Measurements from ENCODE around the gene RWDD1. TPM values are rescaled to one million over a fixed set of nuclear protein-coding genes. Genes with fewer than 3 reads are reported as not detected.

RWDD1 gene
- total RNA-seq, 2 experiments from 2014 or later, result 33.4 to 38.2 TPM

- no peaks in the 10 kb centered on the region for H3K4me1 ChIP-seq (ENCODE audit: insufficient read depth, low read length, poor library complexity, severe bottlenecking)
- no peak overlapping the region for H3K4me2 ChIP-seq (ENCODE audit: low read length)
- intact Hi-C loops (cut with micrococcal nuclease; ENCODE audit: unreplicated experiment), result loop anchor here (1.0 to 2.0 kb wide), 3 partner anchors 25 to 343 kb away; no protein-coding TSS in a partner anchor
- H2AFZ ChIP-seq (ENCODE audit: low read length), result no peak overlapping the region
- no peaks in the 10 kb centered on the region for H4K20me1 ChIP-seq (ENCODE audit: insufficient read depth, low read length)
- peak; percentile 67 for DNase-seq (ENCODE audit: low spot score)
- H3K27ac ChIP-seq (ENCODE audit: low read depth, low read length, poor library complexity, severe bottlenecking), result no peak overlapping the region
- H3K9me3 ChIP-seq (ENCODE audit: low read length), result no peaks in the 10 kb centered on the region
- no peak overlapping the region for H3K4me3 ChIP-seq (ENCODE audit: low read depth, low read length, poor library complexity, severe bottlenecking)
- no peaks in the 10 kb centered on the region for H3K79me2 ChIP-seq (ENCODE audit: insufficient read depth, low read depth, low read length)
- H3K9me2 ChIP-seq (ENCODE audit: insufficient read depth, low read length), result no peaks in the 10 kb centered on the region
- H3K36me3 ChIP-seq (ENCODE audit: insufficient read depth, low read length), result no peaks in the 10 kb centered on the region
- ChIA-PET POLR2A (interaction anchor here (1.4 to 1.7 kb wide), 5 partner anchors 9 to 38 kb away, joined by 3 to 10 read pairs (median 6); partner anchors contain the start of gene RWDD1), CTCF (ENCODE audit: unreplicated experiment) (interaction anchor here (1.2 to 1.5 kb wide), 2 partner anchors 10 to 292 kb away, joined by 6 to 8 read pairs; partner anchors contain the start of gene RWDD1)
- BruUV-seq (replicated peaks), result no TSS peak
- TF ChIP-seq EZH2phosphoT487 (IDR thresholded peaks at IDR 0.05; ENCODE audit: borderline replicate concordance, low read depth, low read length), result no peak
- peak; percentile 99 for TF ChIP-seq CTCF (conservative IDR thresholded peaks at IDR 0.05; ENCODE audit: low read length)
Observed at GRCh38 chr6:116561377-116562018, 9.8 kb upstream of the RWDD1 start.

- TF ChIP-seq EZH2phosphoT487 (IDR thresholded peaks at IDR 0.05; ENCODE audit: borderline replicate concordance, low read depth, low read length), result no peak
- no peak for TF ChIP-seq CTCF (conservative IDR thresholded peaks at IDR 0.05; ENCODE audit: low read length)
- no peak overlapping the region for H3K4me3 ChIP-seq (ENCODE audit: low read depth, low read length, poor library complexity, severe bottlenecking)
- no peaks in the 10 kb centered on the region for H4K20me1 ChIP-seq (ENCODE audit: insufficient read depth, low read length)
- no peak overlapping the region for H2AFZ ChIP-seq (ENCODE audit: low read length)
- H3K4me1 ChIP-seq (ENCODE audit: insufficient read depth, low read length, poor library complexity, severe bottlenecking), result no peaks in the 10 kb centered on the region
- no peaks in the 10 kb centered on the region for H3K36me3 ChIP-seq (ENCODE audit: insufficient read depth, low read length)
- intact Hi-C loops (cut with micrococcal nuclease; ENCODE audit: unreplicated experiment), result no loop called here
- H3K79me2 ChIP-seq (ENCODE audit: insufficient read depth, low read depth, low read length), result no peaks in the 10 kb centered on the region
- CTCF ChIA-PET (ENCODE audit: unreplicated experiment), result no interaction called here
- H3K9me3 ChIP-seq (ENCODE audit: low read length), result no peaks in the 10 kb centered on the region
- H3K27ac ChIP-seq (ENCODE audit: low read depth, low read length, poor library complexity, severe bottlenecking), result no peak overlapping the region
- DNase-seq (ENCODE audit: low spot score), result no peak
- no peaks in the 10 kb centered on the region for H3K9me2 ChIP-seq (ENCODE audit: insufficient read depth, low read length)
- POLR2A ChIA-PET, result interaction anchor here (1.5 to 1.7 kb wide), 2 partner anchors 9 to 10 kb away, joined by 5 to 6 read pairs; partner anchors contain the start of gene RWDD1
- no peak overlapping the region for H3K4me2 ChIP-seq (ENCODE audit: low read length)
- BruUV-seq (replicated peaks), result no TSS peak
Observed at GRCh38 chr6:116562019-116562403, 9.3 kb upstream of the RWDD1 start.

- Histone ChIP-seq H3K4me2 (ENCODE audit: low read length) (no peak overlapping the region), H4K20me1 (ENCODE audit: insufficient read depth, low read length) (no peaks in the 10 kb centered on the region), H3K79me2 (ENCODE audit: insufficient read depth, low read depth, low read length) (no peaks in the 10 kb centered on the region), H3K4me1 (ENCODE audit: insufficient read depth, low read length, poor library complexity, severe bottlenecking) (no peaks in the 10 kb centered on the region), H3K4me3 (ENCODE audit: low read depth, low read length, poor library complexity, severe bottlenecking) (no peak overlapping the region), H3K36me3 (ENCODE audit: insufficient read depth, low read length) (no peaks in the 10 kb centered on the region), H3K9me3 (ENCODE audit: low read length) (no peaks in the 10 kb centered on the region), H3K9me2 (ENCODE audit: insufficient read depth, low read length) (no peaks in the 10 kb centered on the region), H2AFZ (ENCODE audit: low read length) (no peak overlapping the region), H3K27ac (ENCODE audit: low read depth, low read length, poor library complexity, severe bottlenecking) (no peak overlapping the region)
- no peak for DNase-seq (ENCODE audit: low spot score)
- ChIA-PET POLR2A (interaction anchor here (1.1 to 1.7 kb wide), 3 partner anchors 8 to 285 kb away, joined by 3 to 6 read pairs (median 5); partner anchors contain the start of gene RWDD1), CTCF (ENCODE audit: unreplicated experiment) (interaction anchor here (0.7 to 1.4 kb wide), 2 partner anchors 269 to 294 kb away, joined by 3 read pairs; no protein-coding TSS in a partner anchor)
- TF ChIP-seq EZH2phosphoT487 (IDR thresholded peaks at IDR 0.05; ENCODE audit: borderline replicate concordance, low read depth, low read length) (no peak), CTCF (conservative IDR thresholded peaks at IDR 0.05; ENCODE audit: low read length) (no peak)
- BruUV-seq (replicated peaks), result no TSS peak
- intact Hi-C loops (cut with micrococcal nuclease; ENCODE audit: unreplicated experiment), result no loop called here
Observed at GRCh38 chr6:116562614-116563013, 8.7 kb upstream of the RWDD1 start.

Measured in OCI-LY7 (cell line).